Medulla oblongata (tissue), 1 donor: ENCODE measurements around the gene PRDM16.

Experiments
- DNase-seq: peaks from one replicate; pipeline ENCODE4 v3.0.0-alpha.2; 2015; ENCODE audit errors: extremely low spot score

Gene PRDM16

GRCh38 chr1:3140437-3140836, 71.4 kb downstream of the PRDM16 start:
- DNase-seq: no peak

- no peak for DNase-seq
Measured at GRCh38 chr1:3141129-3141528, 72.1 kb downstream of the PRDM16 start.

GRCh38 chr1:3141836-3142235, 72.8 kb downstream of the PRDM16 start:
- no peak for DNase-seq

GRCh38 chr1:3142236-3142635, 73.2 kb downstream of the PRDM16 start:
- no peak for DNase-seq

GRCh38 chr1:3142751-3143150, 73.7 kb downstream of the PRDM16 start:
- no peak for DNase-seq

- no peak for DNase-seq
Measured at GRCh38 chr1:3145532-3146325, 76.7 kb downstream of the PRDM16 start.

- DNase-seq: no peak
Measured at GRCh38 chr1:3146458-3146857, 77.5 kb downstream of the PRDM16 start.

GRCh38 chr1:3146907-3147306, 77.9 kb downstream of the PRDM16 start:
- DNase-seq: no peak

- DNase-seq: no peak
Measured at GRCh38 chr1:3148171-3148570, 79.2 kb downstream of the PRDM16 start.

- DNase-seq: no peak
Measured at GRCh38 chr1:3149277-3149676, 80.3 kb downstream of the PRDM16 start.

GRCh38 chr1:3151456-3151855, 82.5 kb downstream of the PRDM16 start:
- DNase-seq: no peak

GRCh38 chr1:3152143-3152542, 83.1 kb downstream of the PRDM16 start:
- DNase-seq: no peak

GRCh38 chr1:3153197-3153596, 84.2 kb downstream of the PRDM16 start:
- no peak for DNase-seq

GRCh38 chr1:3153902-3154795, 85.1 kb downstream of the PRDM16 start:
- DNase-seq: no peak

- DNase-seq: no peak
Measured at GRCh38 chr1:3155056-3155925, 86.3 kb downstream of the PRDM16 start.

- no peak for DNase-seq
Measured at GRCh38 chr1:3155926-3156220, 86.9 kb downstream of the PRDM16 start.

GRCh38 chr1:3156936-3157335, 87.9 kb downstream of the PRDM16 start:
- DNase-seq: no peak

GRCh38 chr1:3158347-3158746, 89.3 kb downstream of the PRDM16 start:
- DNase-seq: no peak

GRCh38 chr1:3159121-3159520, 90.1 kb downstream of the PRDM16 start:
- no peak for DNase-seq

- DNase-seq: no peak
Measured at GRCh38 chr1:3159996-3160395, 91.0 kb downstream of the PRDM16 start.

- DNase-seq: no peak
Measured at GRCh38 chr1:3160647-3161145, 91.7 kb downstream of the PRDM16 start.
